HTERT RPE-1 (cell line): ENCODE results near the gene LEF1.

Experiments
- in situ Hi-C: fragments of 300-500 bp; cut with MboI; formaldehyde crosslinking; loops from 4 replicates; pipeline ENCODE4 v1.14.3; 2020; ENCODE audit warnings: low sequenced_read_pairs

The LEF1 gene

GRCh38 chr4:108115168-108115526 lies 53.6 kb downstream of the LEF1 start:
- in situ Hi-C loops = no loop called here

- in situ Hi-C loops = no loop called here
Observed at GRCh38 chr4:108114503-108114902, 54.2 kb downstream of the LEF1 start.

DNA sequence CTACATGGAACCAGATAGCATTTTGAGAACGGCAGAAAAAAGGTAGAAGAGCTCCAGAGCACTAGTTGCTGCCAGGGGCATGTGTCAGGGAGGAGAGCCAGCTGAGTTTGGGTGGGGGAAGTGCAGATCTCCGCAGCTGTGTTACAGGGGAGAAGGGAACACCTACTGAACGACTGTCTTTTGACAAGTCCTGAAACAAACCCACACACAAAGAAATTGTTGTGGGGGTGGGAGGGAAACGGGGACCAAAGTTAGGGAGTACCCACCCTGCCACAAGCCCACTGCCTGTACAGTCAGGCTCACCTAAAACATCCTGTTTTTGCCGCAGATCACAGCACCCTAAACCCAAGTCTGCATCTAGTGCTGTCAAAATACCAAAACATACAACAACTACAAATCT lies 55.5 kb downstream of the LEF1 start:
- in situ Hi-C loops = no loop called here

DNA sequence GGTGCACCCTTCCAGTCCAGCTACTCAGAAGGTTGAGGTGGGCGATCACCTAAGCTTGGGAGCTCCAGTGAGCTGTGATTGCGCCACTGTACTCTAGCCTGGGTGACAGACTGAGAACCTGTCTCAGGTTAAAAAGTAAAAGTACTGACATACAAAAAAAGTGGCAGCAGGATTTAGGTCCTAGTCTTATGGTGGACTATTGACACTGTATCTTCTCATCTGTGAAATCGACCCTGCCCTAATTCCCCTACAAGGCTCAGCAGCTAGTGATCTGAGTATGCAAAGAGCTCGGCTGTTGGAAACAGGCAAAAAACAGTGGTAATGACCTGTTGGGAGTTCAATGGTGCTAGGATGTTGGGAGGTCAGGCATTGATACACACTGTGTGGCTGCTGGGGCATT lies 57.0 kb downstream of the LEF1 start:
- in situ Hi-C loops = no loop called here

- in situ Hi-C loops = no loop called here
Observed at GRCh38 chr4:108110450-108110849, 58.3 kb downstream of the LEF1 start.

- in situ Hi-C loops = no loop called here
Observed at GRCh38 chr4:108109997-108110416, 58.7 kb downstream of the LEF1 start.

DNA sequence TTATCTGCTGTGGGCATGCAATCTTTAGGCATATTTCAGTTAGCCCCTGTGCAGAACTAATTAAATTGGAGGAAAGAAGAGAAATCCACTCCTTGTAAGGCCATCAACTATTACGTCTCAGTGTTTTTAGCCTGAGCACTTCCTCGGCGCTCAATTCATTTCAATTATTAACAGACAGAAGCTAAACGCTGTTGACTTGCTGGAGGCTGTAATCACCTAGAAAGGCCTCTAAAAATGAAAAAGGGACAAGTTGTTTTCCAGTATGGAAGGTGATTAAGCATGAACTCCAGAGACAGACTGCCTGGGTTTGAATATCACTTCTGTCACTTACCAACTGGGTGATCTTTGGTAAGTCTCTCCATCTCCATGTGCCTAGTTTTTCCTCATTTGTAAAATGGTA lies 59.6 kb downstream of the LEF1 start:
- in situ Hi-C loops = no loop called here

- in situ Hi-C loops = no loop called here
Observed at GRCh38 chr4:108107729-108108382, 60.9 kb downstream of the LEF1 start.

- in situ Hi-C loops = no loop called here
Observed at GRCh38 chr4:108107101-108107500, 61.6 kb downstream of the LEF1 start.

DNA sequence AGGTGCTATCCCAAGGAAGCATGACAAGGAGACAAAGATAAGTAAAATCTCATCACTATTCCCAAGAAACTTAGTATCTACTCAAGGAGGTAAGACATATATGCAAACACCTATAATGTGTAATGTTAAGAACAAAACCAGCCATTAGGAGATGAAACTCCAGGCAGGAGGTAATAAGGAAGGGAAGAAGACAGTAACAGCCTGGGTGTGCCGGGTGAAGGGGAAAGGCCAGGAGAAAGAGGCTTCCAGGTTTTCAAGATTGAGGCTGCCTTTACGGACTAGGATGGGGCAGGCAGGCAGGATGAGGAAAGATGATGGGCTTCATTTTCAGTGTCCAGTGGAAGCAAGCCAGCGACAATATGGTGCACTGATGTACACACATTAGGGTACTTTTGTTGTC lies 62.5 kb downstream of the LEF1 start:
- in situ Hi-C loops = no loop called here

GRCh38 chr4:108103099-108103862 lies 65.5 kb downstream of the LEF1 start:
- in situ Hi-C loops = no loop called here

- in situ Hi-C loops = no loop called here
Observed at GRCh38 chr4:108100827-108101226, 67.9 kb downstream of the LEF1 start.

DNA sequence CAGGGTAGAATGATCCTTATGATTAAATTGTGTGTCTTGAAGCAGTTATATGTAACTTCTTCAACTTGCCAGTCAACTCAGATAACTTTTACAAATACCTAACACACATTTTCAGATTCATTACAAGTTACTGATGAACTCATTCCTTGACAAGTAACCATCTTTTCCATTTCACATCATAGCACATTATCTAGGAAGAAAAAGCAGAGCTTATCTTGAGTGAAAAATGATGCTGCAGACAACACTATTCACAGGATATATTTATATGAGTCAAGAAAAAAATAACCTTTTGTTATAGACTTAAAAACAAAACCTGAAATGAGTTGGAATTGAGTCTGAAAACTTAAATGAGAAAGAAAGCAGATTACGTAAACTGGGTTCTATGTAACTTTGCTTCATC lies 68.9 kb downstream of the LEF1 start:
- in situ Hi-C loops = no loop called here

DNA sequence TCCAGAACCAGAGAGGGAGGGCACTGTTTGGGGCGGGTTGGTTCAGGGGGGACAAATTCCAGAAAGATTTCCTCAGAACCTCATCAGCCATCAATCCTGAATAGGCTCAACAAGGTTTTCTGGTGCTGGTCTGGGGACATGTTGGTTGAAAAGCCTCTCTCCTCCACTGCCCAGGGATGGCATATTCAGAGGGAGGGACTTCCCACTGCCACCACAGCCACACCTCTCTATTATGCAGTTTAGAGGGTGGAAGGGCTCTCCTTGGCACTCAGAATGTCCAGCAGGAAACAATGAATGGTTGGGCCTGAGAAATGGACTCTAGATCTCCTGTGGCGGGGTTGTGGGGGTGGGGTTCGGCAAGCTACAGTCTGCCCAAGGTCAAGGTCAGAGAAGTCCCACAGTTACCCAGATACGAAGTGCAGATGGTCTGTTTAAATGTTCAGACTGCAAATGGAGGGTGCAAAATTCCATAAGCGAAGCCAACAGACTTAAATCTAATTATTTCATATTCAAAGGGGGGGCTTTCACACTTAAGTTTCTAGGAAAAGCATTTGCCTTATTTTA lies 70.7 kb downstream of the LEF1 start:
- in situ Hi-C loops = no loop called here

DNA sequence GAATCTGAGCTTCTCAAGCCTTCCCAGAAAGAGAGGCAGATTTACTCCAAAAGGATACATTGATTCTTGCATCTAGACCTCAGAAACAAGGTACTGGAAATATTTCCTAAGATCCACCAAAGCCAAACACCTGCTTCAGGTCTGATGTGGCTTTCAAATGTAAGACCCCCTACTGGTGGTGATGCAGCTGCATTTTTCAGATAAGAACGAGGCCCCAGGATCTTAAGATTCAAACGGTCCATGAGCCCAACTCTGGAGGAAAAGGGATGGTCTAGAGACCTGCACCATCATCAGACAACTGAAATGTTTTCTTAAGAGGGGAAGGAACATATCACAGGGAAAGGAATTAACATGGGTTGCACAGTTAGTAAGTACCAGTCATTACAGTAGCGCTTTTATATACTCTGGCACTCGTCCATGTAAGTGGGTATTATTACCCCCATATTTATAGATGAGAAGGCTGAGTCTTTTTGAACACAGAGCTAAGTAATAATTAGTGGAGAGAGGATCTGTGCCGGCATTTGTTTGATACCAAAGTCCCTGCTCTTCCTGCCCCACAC lies 73.7 kb downstream of the LEF1 start:
- in situ Hi-C loops = no loop called here

DNA sequence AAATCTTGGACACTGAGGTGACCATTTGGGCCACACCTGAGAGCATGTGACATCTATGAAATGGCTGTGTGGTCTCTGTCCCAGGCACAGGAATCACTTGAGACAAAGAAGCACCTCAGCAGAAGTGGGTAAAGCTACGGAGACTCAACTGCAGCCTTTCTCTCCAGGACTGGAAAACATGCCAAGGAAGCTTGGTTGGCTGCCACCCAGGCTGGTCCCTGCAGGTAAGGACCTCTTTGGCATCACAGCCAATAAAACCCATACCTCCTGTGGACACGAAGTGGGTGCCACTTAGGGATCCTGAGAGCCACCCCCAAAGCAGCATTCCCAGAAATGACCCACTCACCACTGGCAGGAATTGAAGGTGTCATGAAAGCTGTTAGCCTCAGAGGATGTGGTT lies 74.6 kb downstream of the LEF1 start:
- in situ Hi-C loops = no loop called here

GRCh38 chr4:108092288-108092687 lies 76.4 kb downstream of the LEF1 start:
- in situ Hi-C loops = no loop called here

GRCh38 chr4:108087293-108087967 lies 81.3 kb downstream of the LEF1 start:
- in situ Hi-C loops = no loop called here

GRCh38 chr4:108081256-108081655 lies 87.5 kb downstream of the LEF1 start:
- in situ Hi-C loops = no loop called here

DNA sequence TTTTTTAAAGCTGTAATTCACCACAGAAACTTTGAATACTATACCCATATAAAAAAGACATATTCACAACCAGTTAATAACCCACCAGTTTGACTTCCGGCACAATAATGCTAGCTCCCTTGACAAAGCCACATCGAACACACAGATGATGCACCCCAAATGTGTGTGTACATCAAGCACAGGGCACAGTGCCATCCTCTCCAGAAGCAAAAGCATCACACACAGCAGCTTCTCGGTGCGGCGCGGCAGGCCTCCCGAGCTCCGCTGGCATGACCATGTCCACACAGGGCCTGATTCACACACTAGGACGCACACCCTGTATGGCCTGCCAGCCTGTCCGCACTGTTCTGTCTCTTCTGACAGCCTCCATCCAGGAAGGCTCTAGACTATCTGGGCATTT lies 88.0 kb downstream of the LEF1 start:
- in situ Hi-C loops = no loop called here

DNA sequence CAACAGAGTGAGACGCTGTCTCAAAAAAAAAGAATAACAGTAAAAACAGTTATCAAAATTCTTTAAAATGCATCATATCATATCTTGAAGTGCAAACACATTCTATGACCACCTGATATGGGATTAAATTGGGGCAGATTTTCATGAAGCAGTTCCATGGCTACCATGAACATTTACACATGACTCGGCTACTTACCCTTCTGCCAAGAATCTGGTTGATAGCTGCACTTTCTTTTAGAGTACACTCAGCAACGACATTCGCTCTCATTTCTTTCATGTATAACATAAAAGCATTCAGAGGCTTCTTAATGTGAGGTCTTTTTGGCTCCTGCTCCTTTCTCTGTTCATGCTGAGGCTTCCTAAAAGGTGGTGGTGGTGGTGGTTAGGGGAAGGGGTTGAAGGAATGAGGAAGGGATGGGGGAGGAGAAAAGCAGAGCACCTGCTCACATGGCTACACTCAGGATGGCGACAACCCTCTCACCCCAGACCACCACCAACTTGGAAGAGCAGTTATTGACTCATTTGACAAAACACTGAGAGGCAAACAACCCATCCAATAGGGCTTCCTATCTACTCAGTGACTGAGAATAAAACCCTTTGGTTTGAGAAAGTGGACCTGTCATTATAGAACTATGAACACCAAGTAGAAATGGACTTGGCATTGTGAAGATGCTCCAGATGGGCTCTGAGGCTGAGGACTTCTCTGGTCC lies 90.6 kb downstream of the LEF1 start:
- in situ Hi-C loops = no loop called here
